K562 (cell line): ENCODE results near the gene COA5. TPM values are rescaled to one million over a fixed set of nuclear protein-coding genes. Genes with fewer than 3 reads are reported as not detected.

Experiments
- CHAMP1 ChIP-seq: fragments of 450-650 bp; IDR thresholded peaks from 2 replicates; pipeline ENCODE4 v1.6.1; 2016; ENCODE audit warnings: mild to moderate bottlenecking
- CTCF ChIP-seq, 3 experiments: IDR thresholded peaks in 2 of 3; conservative IDR thresholded peaks in 1 of 3; 2 replicates each; pipeline ENCODE4 v1.5.1; 2011 to 2012; ENCODE audit warnings: low read length in 3 of 3, mild to moderate bottlenecking in 3 of 3, control low read depth in 2 of 3, improper control_type of control experiment in 1 of 3, inconsistent platforms in 1 of 3, low read depth in 1 of 3, mixed read lengths in 1 of 3, moderate library complexity in 1 of 3; ENCODE audit not compliant: insufficient read depth in 2 of 3
- E2F8 ChIP-seq: fragments of 450-650 bp; IDR thresholded peaks from 2 replicates; pipeline ENCODE4 v1.7.1; 2018; ENCODE audit warnings: mild to moderate bottlenecking, low read depth; ENCODE audit not compliant: partially characterized antibody
- EP400 ChIP-seq: fragments of 450-650 bp; IDR thresholded peaks from 2 replicates; pipeline ENCODE4 v1.6.1; 2017; ENCODE audit warnings: antibody characterized with exemption, mild to moderate bottlenecking, moderate library complexity
- MCM2 ChIP-seq: fragments of 450-650 bp; IDR thresholded peaks from 2 replicates; pipeline ENCODE4 v1.6.1; 2017; ENCODE audit warnings: low read depth, mild to moderate bottlenecking
- MEF2D ChIP-seq: conservative IDR thresholded peaks from 2 replicates; pipeline ENCODE4 v1.6.1; 2016; ENCODE audit warnings: low read depth, missing genetic modification characterization, missing compliant biosample characterization
- TCF7L2 ChIP-seq: fragments of 150-350 bp; IDR thresholded peaks from 2 replicates; pipeline ENCODE4 v1.6.1; 2016; ENCODE audit warnings: low read depth, mild to moderate bottlenecking, low read length, moderate library complexity
- polyA plus RNA-seq, 8 experiments: library from polyadenylated mRNA; depleted of rRNA in 4 of 8; stranded (reverse) in 5 of 8; unstranded in 3 of 8; fragments of >200 nt; fragmentation: Nextera tagmentation in 2 of 8; fragmentation: Illumina TruSeq in 1 of 8; extraction: Ambion mirVana in 2 of 8; extraction: Trizol in 1 of 8; gene quantifications; 2 replicates each; pipeline versions ENCODE4 v1.2.1 to v1.2.3, GENCODE V29; 2011 to 2014; ENCODE audit warnings: inconsistent platforms in 1 of 8, missing spikeins in 1 of 8
- total RNA-seq, 7 experiments: library from RNA; depleted of rRNA in 6 of 7; stranded (reverse); fragments of >200 nt in 6 of 7; fragmentation: Illumina TruSeq in 2 of 7; extraction: Trizol in 2 of 7; gene quantifications; 2 replicates each; pipeline versions ENCODE4 v1.2.1 to v1.2.3, GENCODE V29; 2011 to 2021; ENCODE audit warnings: low replicate concordance in 1 of 7

Gene COA5
- total and polyA plus RNA-seq, 9 of the 15 experiments (the other 6 are each of a cell fraction or from before 2014, with no cell fraction given): 17.9 to 77.6 (median 33.4) TPM

- no peak for TF ChIP-seq CTCF (IDR thresholded peaks at IDR 0.05 in 2 of 3, conservative IDR thresholded peaks at IDR 0.05 in 1 of 3; ENCODE audit: insufficient read depth in 2 of 3, low read depth in 1 of 3, low read length in 3 of 3)
- no peak for TF ChIP-seq TCF7L2
- TF ChIP-seq MCM2: no peak
- no peak for TF ChIP-seq E2F8
- no peak for TF ChIP-seq EP400
- TF ChIP-seq CHAMP1: no peak
- TF ChIP-seq MEF2D (tag): no peak
These were observed 42.7 kb upstream of the COA5 start (continued) for GRCh38 chr2:98650998-98651397.
